ENCODE results near the gene UBE2V1. TPM values are rescaled to one million over a fixed set of nuclear protein-coding genes. Genes with fewer than 3 reads are reported as not detected.

UBE2V1 gene
- total RNA-seq: 51.8 and 58.5 TPM in 2 replicates

GRCh38 chr20:50112512-50113419 lies at the start of gene UBE2V1:
Gene UBE2V1 (minus strand): TSS chr20:50113150. CDS start chr20:50113128, 22 bp downstream.

GRCh38 chr20:50153500-50154377 lies 40.8 kb upstream of the UBE2V1 start, which contains the start of gene PEDS1:
Gene PEDS1 (minus strand): TSS chr20:50153723. CDS start chr20:50153637, 86 bp downstream.

Other genes with a start within 250 kb of the UBE2V1 start
- gene SPATA2, start 197.6 kb downstream of the UBE2V1 start, total RNA-seq: 3.3 and 3.7 TPM in 2 replicates
- 142 and 163 TPM in 2 replicates for gene RNF114, start 176.8 kb downstream of the UBE2V1 start, total RNA-seq
- 4.2 and 6.0 TPM in 2 replicates for gene SNAI1, start 130.2 kb downstream of the UBE2V1 start, total RNA-seq
- gene PEDS1, start 40.6 kb upstream of the UBE2V1 start, total RNA-seq: 55.8 and 58.0 TPM in 2 replicates
- 39.9 and 76.2 TPM in 2 replicates for gene CEBPB, start 77.7 kb upstream of the UBE2V1 start, total RNA-seq

All from mesangial cell (primary cell).